MM.1S (cell line): ENCODE results near the gene CHTOP.

ENCODE experiments used
- CTCF ChIP-seq: fragments of 300-600 bp; sonication (generic); IDR thresholded peaks from 2 replicates; pipeline ENCODE4 v1.5.1; 2016; ENCODE audit warnings: antibody characterized with exemption, low read length, mixed read lengths
- EZH2 ChIP-seq: fragments of 300-600 bp; sonication (generic); optimal IDR thresholded peaks from 2 replicates; pipeline ENCODE3; 2017; ENCODE audit warnings: low read depth, mild to moderate bottlenecking, antibody characterized with exemption, low read length, mixed read lengths

GRCh38 chr1:153631047-153632022 lies 2.5 kb upstream of the CHTOP start:
- no peak for TF ChIP-seq CTCF
- no peak for TF ChIP-seq EZH2
